Measurements from ENCODE around the gene SLFNL1. TPM values are rescaled to one million over a fixed set of nuclear protein-coding genes. Genes with fewer than 3 reads are reported as not detected.

Gene SLFNL1
- total RNA-seq, 2 experiments from 2014 or later: 0.08 to 0.17 TPM

GRCh38 chr1:40976952-40977690, 44.4 kb downstream of the SLFNL1 start:
- no peak for TF ChIP-seq CTCF (IDR thresholded peaks at IDR 0.05)
- ATAC-seq (ENCODE audit: poor library complexity): no peak
- POLR2A ChIA-PET: interaction anchor here (0.7 kb wide), 1 partner anchor 115 kb away, joined by 4 read pairs; the partner anchor contains the start of gene CITED4
- Mint-ChIP-seq H3K36me3 (ENCODE audit: low read depth) (peaks cover 6% of the 10 kb centered on the region), H3K4me1 (ENCODE audit: low read depth) (peaks cover 14% of the 10 kb centered on the region), H3K27ac (no peak overlapping the region), H3K27me3 (no peaks in the 10 kb centered on the region), H3K9me3 (no peaks in the 10 kb centered on the region), H3K4me3 (peak overlapping the region; percentile 52)
- Histone ChIP-seq H3K4me1 (ENCODE audit: insufficient read depth, low read length) (peaks cover 25% of the 10 kb centered on the region), H3K9me3 (ENCODE audit: control insufficient read depth in 1 of 2, insufficient read depth in 1 of 2, low read length in 2 of 2) (peaks cover 0 to 5% of the 10 kb centered on the region in 2 experiments), H3K36me3 (ENCODE audit: insufficient read depth, low read length) (no peaks in the 10 kb centered on the region), H3K4me3 (ENCODE audit: low read length) (no peak overlapping the region), H3K27me3 (ENCODE audit: control insufficient read depth in 1 of 2, insufficient read depth in 2 of 2, low read length in 2 of 2) (no peaks in the 10 kb centered on the region), H3K27ac (ENCODE audit: low read depth in 1 of 2, low read length in 2 of 2) (no peak overlapping the region)
- intact Hi-C loops (cut with DNase I, micrococcal nuclease): no loop called here
- DNase-seq: no peak
- CTCF ChIA-PET: interaction anchor here (0.9 to 1.6 kb wide), 2 partner anchors 24 to 28 kb away, joined by 3 to 4 read pairs; no protein-coding TSS in a partner anchor

GRCh38 chr1:40974945-40975344, 46.6 kb downstream of the SLFNL1 start:
- ChIA-PET CTCF (no interaction called here), POLR2A (interaction anchor here (1.5 kb wide), 1 partner anchor 113 kb away, joined by 3 read pairs; the partner anchor contains the start of gene CITED4)
- H3K4me3 ChIP-seq (ENCODE audit: low read length): no peak overlapping the region
- no peak for TF ChIP-seq CTCF (IDR thresholded peaks at IDR 0.05)
- no peaks in the 10 kb centered on the region for H3K36me3 ChIP-seq (ENCODE audit: insufficient read depth, low read length)
- H3K9me3 Mint-ChIP-seq: no peaks in the 10 kb centered on the region
- no peaks in the 10 kb centered on the region for H3K4me1 Mint-ChIP-seq (ENCODE audit: low read depth)
- no peaks in the 10 kb centered on the region for H3K36me3 Mint-ChIP-seq (ENCODE audit: low read depth)
- no peak overlapping the region for H3K27ac ChIP-seq (ENCODE audit: low read depth in 1 of 2, low read length in 2 of 2)
- no peak overlapping the region for H3K4me3 Mint-ChIP-seq
- no peaks in the 10 kb centered on the region for H3K27me3 ChIP-seq (ENCODE audit: control insufficient read depth in 1 of 2, insufficient read depth in 2 of 2, low read length in 2 of 2)
- ATAC-seq (ENCODE audit: poor library complexity) (no peak), DNase-seq (no peak)
- intact Hi-C loops (cut with DNase I, micrococcal nuclease): no loop called here
- H3K4me1 ChIP-seq (ENCODE audit: insufficient read depth, low read length): peaks cover 8% of the 10 kb centered on the region
- no peak overlapping the region for H3K27ac Mint-ChIP-seq
- H3K27me3 Mint-ChIP-seq: no peaks in the 10 kb centered on the region
- peaks cover 0 to 5% of the 10 kb centered on the region in 2 experiments for H3K9me3 ChIP-seq (ENCODE audit: control insufficient read depth in 1 of 2, insufficient read depth in 1 of 2, low read length in 2 of 2)

- ATAC-seq (ENCODE audit: poor library complexity) (no peak), DNase-seq (no peak)
- ChIA-PET POLR2A (no interaction called here), CTCF (no interaction called here)
- TF ChIP-seq CTCF (IDR thresholded peaks at IDR 0.05): no peak
- Histone ChIP-seq H3K4me3 (ENCODE audit: low read length) (no peak overlapping the region), H3K27ac (ENCODE audit: low read depth in 1 of 2, low read length in 2 of 2) (no peak overlapping the region), H3K27me3 (ENCODE audit: control insufficient read depth in 1 of 2, insufficient read depth in 2 of 2, low read length in 2 of 2) (no peaks in the 10 kb centered on the region), H3K9me3 (ENCODE audit: control insufficient read depth in 1 of 2, insufficient read depth in 1 of 2, low read length in 2 of 2) (peaks cover 0 to 2% of the 10 kb centered on the region in 2 experiments), H3K4me1 (ENCODE audit: insufficient read depth, low read length) (peaks cover 3% of the 10 kb centered on the region), H3K36me3 (ENCODE audit: insufficient read depth, low read length) (no peaks in the 10 kb centered on the region)
- Mint-ChIP-seq H3K27ac (no peak overlapping the region), H3K36me3 (ENCODE audit: low read depth) (no peaks in the 10 kb centered on the region), H3K9me3 (no peaks in the 10 kb centered on the region), H3K4me3 (no peak overlapping the region), H3K4me1 (ENCODE audit: low read depth) (no peaks in the 10 kb centered on the region), H3K27me3 (no peaks in the 10 kb centered on the region)
- intact Hi-C loops (cut with DNase I, micrococcal nuclease): no loop called here
These were observed 47.6 kb downstream of the SLFNL1 start for GRCh38 chr1:40973912-40974311.
